ENCODE results near the gene AFF2. TPM values are rescaled to one million over a fixed set of nuclear protein-coding genes. Genes with fewer than 3 reads are reported as not detected.

Gene AFF2
- total RNA-seq, 1 experiment from 2014 or later = 0.05 TPM

- Histone ChIP-seq H3K9me3 (ENCODE audit: control insufficient read depth in 1 of 2, insufficient read depth in 1 of 2, low read depth in 1 of 2, low read length in 2 of 2) (no peaks in the 10 kb centered on the region), H3K27me3 (ENCODE audit: insufficient read depth, low read length) (no peaks in the 10 kb centered on the region), H3K4me1 (ENCODE audit: control insufficient read depth in 1 of 2, insufficient read depth in 2 of 2, low read length in 2 of 2) (no peaks in the 10 kb centered on the region), H3K9me2 (ENCODE audit: insufficient read depth) (no peaks in the 10 kb centered on the region), H3K4me2 (ENCODE audit: low read length) (no peak overlapping the region), H3K9ac (ENCODE audit: low read length) (no peak overlapping the region), H3K27ac (ENCODE audit: low read depth, low read length) (no peak overlapping the region), H3K4me3 (replicated peaks in 1 of 2; ENCODE audit: low read depth in 1 of 2, low read length in 2 of 2) (no peak overlapping the region), H4K20me1 (ENCODE audit: insufficient read depth) (no peaks in the 10 kb centered on the region), H3K36me3 (ENCODE audit: control insufficient read depth in 1 of 2, insufficient read depth in 2 of 2, low read length in 2 of 2) (no peaks in the 10 kb centered on the region), H3K79me2 (ENCODE audit: insufficient read depth, low read length) (no peaks in the 10 kb centered on the region), H2AFZ (ENCODE audit: low read depth, low read length, poor library complexity, severe bottlenecking) (no peak overlapping the region)
- no peak for TF ChIP-seq CBX3 (IDR thresholded peaks at IDR 0.05; ENCODE audit: low read depth)
- TF ChIP-seq SRF (IDR thresholded peaks at IDR 0.05; ENCODE audit: low read depth) = no peak
- TF ChIP-seq CTCF (IDR thresholded peaks at IDR 0.05 in 2 of 3, conservative IDR thresholded peaks at IDR 0.05 in 1 of 3; ENCODE audit: borderline replicate concordance in 1 of 3, insufficient read depth in 1 of 3, low read depth in 2 of 3, low read length in 2 of 3) = no peak
- TF ChIP-seq EGR1 (IDR thresholded peaks at IDR 0.05; ENCODE audit: low read depth) = no peak
- no peak for TF ChIP-seq ZNF274 (IDR thresholded peaks at IDR 0.05; ENCODE audit: low read depth, low read length)
- TF ChIP-seq ZBTB33 (IDR thresholded peaks at IDR 0.05; ENCODE audit: extremely low read depth, insufficient replicate concordance, low read length) = no peak
- no peak for DNase-seq (ENCODE audit: low read depth, low spot score)
- no peak for ATAC-seq
- BruUV-seq (replicated peaks) = no TSS peak
- ChIA-PET RAD21 (ENCODE audit: low non-redundant PET in 1 of 2, low total read pairs in 2 of 2, uncharacterized antibody in 2 of 2, unreplicated experiment in 2 of 2) (no interaction called here), POLR2A (no interaction called here), CTCF (no interaction called here)
- intact Hi-C loops (cut with micrococcal nuclease) = no loop called here
These were observed 43.1 kb upstream of the AFF2 start for GRCh38 chrX:148457279-148457678.

Data from HCT116 (cell line).